ENCODE results near the gene PHF21B. TPM values are rescaled to one million over a fixed set of nuclear protein-coding genes. Genes with fewer than 3 reads are reported as not detected.

The PHF21B gene
- total and polyA plus RNA-seq, 2 donors: 0.61 to 0.63 TPM

GRCh38 chr22:44889255-44889878 lies 120.4 kb downstream of the PHF21B start:
- Histone ChIP-seq H3K36me3 (ENCODE audit: insufficient read depth) (no peaks in the 10 kb centered on the region), H3K27ac (ENCODE audit: low read depth) (no peak overlapping the region), H3K4me1 (ENCODE audit: insufficient read depth) (no peaks in the 10 kb centered on the region), H3K4me3 (ENCODE audit: low read depth, low read length) (no peak overlapping the region)
- DNase-seq (ENCODE audit: extremely low spot score): no peak
- WGBS: 73% methylated on average over 14 of the region's 14 CpGs

GRCh38 chr22:44888491-44889254 lies 121.1 kb downstream of the PHF21B start:
- Histone ChIP-seq H3K36me3 (ENCODE audit: insufficient read depth) (no peaks in the 10 kb centered on the region), H3K4me3 (ENCODE audit: low read depth, low read length) (no peak overlapping the region), H3K4me1 (ENCODE audit: insufficient read depth) (no peaks in the 10 kb centered on the region), H3K27ac (ENCODE audit: low read depth) (no peak overlapping the region)
- WGBS: 65% methylated on average over 14 of the region's 14 CpGs
- DNase-seq (ENCODE audit: extremely low spot score): no peak

- no peak for DNase-seq (ENCODE audit: extremely low spot score)
- Histone ChIP-seq H3K36me3 (ENCODE audit: insufficient read depth) (no peaks in the 10 kb centered on the region), H3K4me1 (ENCODE audit: insufficient read depth) (no peaks in the 10 kb centered on the region), H3K4me3 (ENCODE audit: low read depth, low read length) (no peak overlapping the region), H3K27ac (ENCODE audit: low read depth) (no peak overlapping the region)
- 90% methylated on average over 16 of the region's 16 CpGs for WGBS
These were observed 121.9 kb downstream of the PHF21B start for GRCh38 chr22:44887941-44888366.

- Histone ChIP-seq H3K4me3 (ENCODE audit: low read depth, low read length) (no peak overlapping the region), H3K36me3 (ENCODE audit: insufficient read depth) (no peaks in the 10 kb centered on the region), H3K27ac (ENCODE audit: low read depth) (no peak overlapping the region), H3K4me1 (ENCODE audit: insufficient read depth) (no peaks in the 10 kb centered on the region)
- DNase-seq (ENCODE audit: extremely low spot score): no peak
- WGBS: 90% methylated on average over 14 of the region's 14 CpGs
These were observed 123.9 kb downstream of the PHF21B start for GRCh38 chr22:44885806-44886360.

GRCh38 chr22:44884968-44885805 lies 124.6 kb downstream of the PHF21B start:
- Histone ChIP-seq H3K4me1 (ENCODE audit: insufficient read depth) (no peaks in the 10 kb centered on the region), H3K36me3 (ENCODE audit: insufficient read depth) (no peaks in the 10 kb centered on the region), H3K27ac (ENCODE audit: low read depth) (no peak overlapping the region), H3K4me3 (ENCODE audit: low read depth, low read length) (no peak overlapping the region)
- WGBS: 88% methylated on average over 18 of the region's 18 CpGs
- no peak for DNase-seq (ENCODE audit: extremely low spot score)

GRCh38 chr22:44884562-44884961 lies 125.2 kb downstream of the PHF21B start:
- Histone ChIP-seq H3K27ac (ENCODE audit: low read depth) (no peak overlapping the region), H3K4me3 (ENCODE audit: low read depth, low read length) (no peak overlapping the region), H3K36me3 (ENCODE audit: insufficient read depth) (no peaks in the 10 kb centered on the region), H3K4me1 (ENCODE audit: insufficient read depth) (no peaks in the 10 kb centered on the region)
- no peak for DNase-seq (ENCODE audit: extremely low spot score)
- 93% methylated on average over 1 of the region's 1 CpG for WGBS

GRCh38 chr22:44883011-44883421 lies 126.8 kb downstream of the PHF21B start:
- 87% methylated on average over 12 of the region's 12 CpGs for WGBS
- no peaks in the 10 kb centered on the region for H3K36me3 ChIP-seq (ENCODE audit: insufficient read depth)
- H3K4me1 ChIP-seq (ENCODE audit: insufficient read depth): no peaks in the 10 kb centered on the region
- H3K4me3 ChIP-seq (ENCODE audit: low read depth, low read length): no peak overlapping the region
- no peak for DNase-seq (ENCODE audit: extremely low spot score)
- no peak overlapping the region for H3K27ac ChIP-seq (ENCODE audit: low read depth)

- no peaks in the 10 kb centered on the region for H3K36me3 ChIP-seq (ENCODE audit: insufficient read depth)
- WGBS: 86% methylated on average over 26 of the region's 26 CpGs
- no peak for DNase-seq (ENCODE audit: extremely low spot score)
- H3K4me3 ChIP-seq (ENCODE audit: low read depth, low read length): no peak overlapping the region
- no peaks in the 10 kb centered on the region for H3K4me1 ChIP-seq (ENCODE audit: insufficient read depth)
- no peak overlapping the region for H3K27ac ChIP-seq (ENCODE audit: low read depth)
These were observed 127.4 kb downstream of the PHF21B start for GRCh38 chr22:44882226-44882905.

GRCh38 chr22:44881624-44882023 lies 128.2 kb downstream of the PHF21B start:
- no peak for DNase-seq (ENCODE audit: extremely low spot score)
- WGBS: 71% methylated on average over 24 of the region's 24 CpGs
- Histone ChIP-seq H3K4me3 (ENCODE audit: low read depth, low read length) (no peak overlapping the region), H3K36me3 (ENCODE audit: insufficient read depth) (no peaks in the 10 kb centered on the region), H3K27ac (ENCODE audit: low read depth) (no peak overlapping the region), H3K4me1 (ENCODE audit: insufficient read depth) (no peaks in the 10 kb centered on the region)

- H3K4me1 ChIP-seq (ENCODE audit: insufficient read depth): no peaks in the 10 kb centered on the region
- H3K27ac ChIP-seq (ENCODE audit: low read depth): no peak overlapping the region
- H3K4me3 ChIP-seq (ENCODE audit: low read depth, low read length): no peak overlapping the region
- WGBS: 94% methylated on average over 19 of the region's 19 CpGs
- DNase-seq (ENCODE audit: extremely low spot score): no peak
- no peaks in the 10 kb centered on the region for H3K36me3 ChIP-seq (ENCODE audit: insufficient read depth)
These were observed 129.1 kb downstream of the PHF21B start for GRCh38 chr22:44880610-44881290.

- H3K4me3 ChIP-seq (ENCODE audit: low read depth, low read length): no peak overlapping the region
- 95% methylated on average over 12 of the region's 12 CpGs for WGBS
- H3K36me3 ChIP-seq (ENCODE audit: insufficient read depth): no peaks in the 10 kb centered on the region
- H3K4me1 ChIP-seq (ENCODE audit: insufficient read depth): no peaks in the 10 kb centered on the region
- no peak overlapping the region for H3K27ac ChIP-seq (ENCODE audit: low read depth)
- no peak for DNase-seq (ENCODE audit: extremely low spot score)
These were observed 130.5 kb downstream of the PHF21B start for GRCh38 chr22:44879301-44879680.

- no peak for DNase-seq (ENCODE audit: extremely low spot score)
- Histone ChIP-seq H3K4me3 (ENCODE audit: low read depth, low read length) (no peak overlapping the region), H3K27ac (ENCODE audit: low read depth) (no peak overlapping the region), H3K4me1 (ENCODE audit: insufficient read depth) (no peaks in the 10 kb centered on the region), H3K36me3 (ENCODE audit: insufficient read depth) (no peaks in the 10 kb centered on the region)
- 89% methylated on average over 14 of the region's 14 CpGs for WGBS
These were observed 131.1 kb downstream of the PHF21B start for GRCh38 chr22:44878483-44879300.

Measured in urinary bladder (tissue), 4 donors.